Inferior parietal cortex (tissue), 1 donor: ENCODE results near the gene NDUFA13.

ENCODE experiments used
- DNase-seq: peaks from one replicate; pipeline ENCODE4 v3.0.0-alpha.2; 2016; ENCODE audit errors: extremely low spot score

The NDUFA13 gene

DNA sequence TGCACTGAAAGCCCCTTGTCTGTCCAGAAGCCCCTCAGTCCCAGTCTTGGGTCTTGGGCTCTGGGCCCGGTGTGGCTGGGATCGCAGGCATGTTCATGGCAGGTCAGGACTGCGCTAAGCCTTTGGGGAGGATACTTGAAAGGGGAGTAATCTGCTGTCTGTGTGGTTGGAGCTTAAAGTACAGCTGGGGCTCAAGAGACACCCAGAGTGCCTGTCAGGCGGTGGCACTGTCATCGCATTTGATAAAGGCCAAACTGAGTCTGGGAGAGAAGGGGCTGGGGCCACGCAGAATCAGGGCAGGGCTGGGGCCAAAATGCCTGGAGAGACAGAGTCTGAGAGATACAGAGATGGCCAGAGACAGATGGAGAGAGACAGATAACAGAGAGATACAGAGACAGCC is 17.8 kb downstream of the NDUFA13 start:
- DNase-seq, result no peak

DNA sequence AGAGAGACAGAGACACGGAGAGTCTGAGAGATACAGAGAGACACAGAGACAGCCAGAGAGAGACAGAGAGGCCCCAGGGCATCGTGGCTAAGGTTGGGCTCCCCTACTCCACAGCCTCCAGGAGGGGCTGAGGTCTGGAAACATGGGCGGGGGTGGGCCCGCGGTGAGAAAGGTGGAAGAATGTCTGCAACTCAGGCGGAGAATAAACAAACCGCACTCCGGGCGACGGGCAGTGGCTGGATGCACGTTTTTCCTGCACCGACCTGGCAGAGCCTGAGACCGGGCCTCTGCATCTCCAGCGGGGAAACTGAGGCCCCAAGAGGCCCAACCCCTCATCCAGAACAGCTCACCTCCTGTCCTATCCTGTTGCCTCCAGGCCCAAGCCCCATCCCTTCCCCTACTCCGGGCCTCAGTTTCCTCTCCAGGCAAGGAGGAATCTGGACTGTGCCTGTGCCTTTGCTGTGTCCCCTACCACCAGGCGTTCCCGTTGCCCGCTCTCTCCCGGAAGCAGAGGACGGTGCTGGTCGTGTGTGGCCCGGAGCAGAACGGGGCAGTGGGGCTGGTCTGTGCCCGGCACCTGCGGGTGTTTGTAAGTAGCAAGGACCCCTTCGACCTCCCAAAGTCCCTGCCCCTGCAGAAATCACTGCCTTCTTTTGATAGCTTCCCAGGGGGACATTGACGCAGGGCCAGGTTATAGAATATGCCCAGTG is 18.7 kb downstream of the NDUFA13 start:
- DNase-seq, result no peak

DNA sequence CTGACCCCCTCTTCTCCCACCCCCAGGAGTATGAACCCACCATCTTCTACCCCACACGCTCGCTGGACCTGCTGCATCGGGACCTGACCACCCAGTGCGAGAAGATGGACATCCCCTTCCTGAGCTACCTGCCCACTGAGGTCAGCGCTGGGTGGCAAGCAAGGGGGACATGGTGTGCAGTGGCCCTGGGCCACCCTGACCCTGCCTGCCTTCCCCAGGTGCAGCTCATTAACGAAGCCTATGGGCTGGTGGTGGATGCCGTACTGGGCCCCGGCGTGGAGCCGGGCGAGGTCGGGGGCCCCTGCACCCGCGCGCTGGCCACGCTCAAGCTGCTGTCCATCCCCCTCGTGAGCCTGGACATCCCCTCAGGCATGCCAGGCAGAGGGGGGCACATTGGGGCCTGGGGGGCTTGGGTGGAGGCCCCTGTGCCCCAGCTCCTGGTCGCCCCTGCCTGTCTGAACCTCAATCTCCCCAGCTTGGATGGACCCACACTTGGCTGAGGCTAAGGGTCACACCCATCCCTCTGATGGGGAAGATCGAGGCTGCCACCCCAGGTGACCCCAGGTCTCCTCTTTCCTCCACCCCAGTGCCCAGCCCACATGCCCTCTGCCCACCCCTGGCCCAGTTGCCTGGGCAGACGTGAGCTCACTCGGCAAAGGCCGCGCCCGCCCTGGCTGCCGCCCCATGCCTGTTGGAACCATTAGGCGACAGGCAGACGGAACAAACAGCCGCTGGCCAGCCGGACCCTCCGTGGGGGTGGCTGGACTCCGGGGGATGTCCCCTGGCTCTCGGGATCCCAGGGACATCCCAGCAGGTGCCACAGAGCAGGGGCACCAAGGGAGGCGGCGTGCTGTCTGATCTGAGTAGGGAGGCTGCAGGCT is 19.5 kb downstream of the NDUFA13 start:
- no peak for DNase-seq

DNA sequence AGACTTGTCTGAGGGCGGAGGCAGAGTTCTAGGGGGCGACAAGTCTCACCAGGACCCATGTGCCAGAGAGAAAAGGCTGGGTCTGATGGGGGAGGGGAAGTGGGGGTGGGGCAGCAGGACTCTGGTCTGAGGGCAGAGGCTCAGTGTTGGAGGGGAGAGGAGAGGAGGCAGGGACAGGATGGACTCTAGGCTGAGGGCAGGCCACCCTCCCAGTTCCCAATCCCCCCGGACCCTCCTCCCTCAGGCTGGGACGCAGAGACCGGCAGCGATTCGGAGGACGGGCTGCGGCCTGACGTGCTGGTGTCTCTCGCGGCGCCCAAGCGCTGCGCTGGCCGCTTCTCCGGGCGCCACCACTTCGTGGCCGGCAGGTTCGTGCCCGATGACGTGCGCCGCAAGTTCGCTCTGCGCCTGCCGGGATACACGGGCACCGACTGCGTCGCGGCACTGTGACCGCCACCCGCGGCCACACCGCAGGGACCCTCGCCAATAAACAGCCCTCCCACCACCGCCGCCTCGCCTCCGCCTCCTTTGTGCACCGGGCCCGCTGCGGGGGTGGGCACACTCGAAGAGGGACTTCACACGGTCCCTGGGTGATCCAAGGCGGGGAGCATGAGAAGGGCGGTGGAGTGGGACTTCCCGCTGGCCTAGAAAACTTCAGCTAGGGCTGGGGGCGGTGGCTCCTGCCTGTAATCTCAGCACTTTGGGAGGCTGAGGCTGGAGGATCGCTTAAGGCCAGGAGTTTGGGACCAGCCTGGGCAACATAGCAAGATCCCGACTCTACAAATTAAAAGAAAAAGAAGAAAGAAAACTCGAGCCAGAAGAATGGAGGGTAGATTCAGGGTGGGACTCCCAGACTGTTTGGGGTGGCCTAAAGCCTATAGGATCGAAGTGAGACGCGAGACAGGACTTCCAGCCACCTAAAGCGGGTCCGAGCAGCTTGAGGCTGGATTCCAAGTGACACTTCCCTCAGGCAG is 21.3 kb downstream of the NDUFA13 start:
- no peak for DNase-seq

DNA sequence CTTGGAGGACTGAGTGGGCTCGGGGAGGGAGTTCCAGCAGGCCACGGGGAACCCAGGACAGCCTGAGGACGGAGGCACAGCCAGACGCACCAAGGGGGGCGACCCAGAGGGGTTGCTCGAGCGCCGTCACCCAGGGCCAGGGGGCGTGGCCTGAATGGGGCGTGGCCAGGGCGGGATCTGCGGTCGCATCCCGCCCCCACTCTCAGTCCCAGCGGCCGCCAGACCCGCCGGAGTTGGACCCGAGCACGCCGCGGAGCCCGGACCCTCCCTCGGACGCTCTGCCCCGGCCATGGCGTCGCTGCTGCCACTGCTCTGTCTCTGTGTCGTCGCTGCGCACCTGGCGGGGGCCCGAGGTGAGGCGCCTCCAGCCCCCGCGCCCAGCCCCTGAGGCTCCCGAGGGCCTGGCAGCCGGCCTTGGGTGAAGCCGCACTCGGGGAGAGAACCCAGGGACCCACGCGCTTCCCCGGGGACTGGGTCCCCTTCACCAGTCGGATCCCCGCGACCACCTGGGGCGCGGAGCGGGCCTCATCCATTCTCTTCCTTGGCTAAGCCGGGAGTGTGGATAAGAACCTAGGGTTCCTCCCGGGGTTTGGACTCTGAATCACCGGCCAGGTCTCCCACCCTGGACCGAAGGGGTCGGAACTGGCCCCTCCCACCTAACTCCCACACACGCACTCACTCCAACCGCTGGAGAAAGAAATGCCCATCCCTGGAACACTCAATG is 22.2 kb downstream of the NDUFA13 start, which contains the start of gene CILP2:
Gene CILP2 (plus strand): TSS at position 205 of the 724 bp plus-strand sequence. CDS start 85 bp downstream, at position 290.
- DNase-seq, result no peak

DNA sequence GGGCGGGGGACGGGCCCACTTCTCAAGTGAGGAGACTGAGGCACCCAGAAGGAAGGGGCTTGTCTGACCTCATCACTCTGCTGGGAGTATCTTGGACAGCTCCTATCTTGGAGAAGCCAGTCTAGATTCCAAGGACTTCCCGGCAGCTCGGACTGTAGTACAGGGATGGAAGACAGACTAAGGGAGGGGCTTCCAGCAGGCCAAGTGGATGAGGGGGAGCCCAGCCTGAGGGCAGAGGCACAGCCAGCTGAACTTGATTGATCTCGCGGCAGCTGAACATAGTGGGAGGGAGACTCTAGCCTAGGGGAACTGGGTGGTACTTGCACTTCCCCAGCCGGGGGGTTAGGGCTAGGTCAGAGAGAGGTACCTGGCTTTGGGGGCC is 22.8 kb downstream of the NDUFA13 start:
- DNase-seq, result no peak

DNA sequence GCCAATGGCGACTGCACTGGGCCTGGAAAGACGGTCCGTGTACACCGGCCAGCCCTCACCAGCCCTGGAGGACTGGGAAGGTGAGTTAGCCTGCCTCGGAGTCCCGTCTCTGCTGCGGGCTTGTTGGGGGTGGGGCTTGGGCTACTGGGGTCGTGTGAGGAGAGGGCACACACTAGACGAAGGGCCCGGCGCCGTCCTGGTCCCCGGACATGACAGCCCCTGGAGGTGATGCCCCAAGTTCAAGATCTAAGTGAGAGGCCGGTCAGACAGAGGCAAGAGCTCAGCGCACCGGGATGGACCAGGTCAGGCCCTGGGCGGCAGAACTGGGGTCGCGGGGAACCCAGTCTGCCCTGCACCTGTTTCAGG is 23.7 kb downstream of the NDUFA13 start:
- no peak for DNase-seq

DNA sequence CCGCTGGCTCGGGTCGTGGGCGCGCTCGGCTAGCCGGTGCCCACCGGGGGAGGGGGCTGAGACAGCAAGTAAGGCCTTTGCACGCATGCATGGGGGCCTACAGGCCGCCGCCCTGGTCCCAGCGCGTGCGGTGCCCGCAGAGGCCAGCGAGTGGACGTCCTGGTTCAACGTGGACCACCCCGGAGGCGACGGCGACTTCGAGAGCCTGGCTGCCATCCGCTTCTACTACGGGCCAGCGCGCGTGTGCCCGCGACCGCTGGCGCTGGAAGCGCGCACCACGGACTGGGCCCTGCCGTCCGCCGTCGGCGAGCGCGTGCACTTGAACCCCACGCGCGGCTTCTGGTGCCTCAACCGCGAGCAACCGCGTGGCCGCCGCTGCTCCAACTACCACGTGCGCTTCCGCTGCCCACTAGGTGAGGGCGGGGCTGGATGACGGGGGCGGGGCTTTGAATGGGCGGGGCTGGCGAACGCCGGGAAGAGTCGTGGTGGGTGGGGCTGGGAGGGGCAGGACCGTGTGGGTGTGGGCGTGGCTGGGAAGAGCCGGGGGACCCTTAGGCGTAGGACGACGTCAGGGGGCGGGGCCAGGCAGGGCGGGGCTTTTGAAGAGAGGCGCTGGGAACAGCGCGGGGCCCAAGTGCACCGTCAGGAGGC is 24.2 kb downstream of the NDUFA13 start:
- DNase-seq, result no peak

DNA sequence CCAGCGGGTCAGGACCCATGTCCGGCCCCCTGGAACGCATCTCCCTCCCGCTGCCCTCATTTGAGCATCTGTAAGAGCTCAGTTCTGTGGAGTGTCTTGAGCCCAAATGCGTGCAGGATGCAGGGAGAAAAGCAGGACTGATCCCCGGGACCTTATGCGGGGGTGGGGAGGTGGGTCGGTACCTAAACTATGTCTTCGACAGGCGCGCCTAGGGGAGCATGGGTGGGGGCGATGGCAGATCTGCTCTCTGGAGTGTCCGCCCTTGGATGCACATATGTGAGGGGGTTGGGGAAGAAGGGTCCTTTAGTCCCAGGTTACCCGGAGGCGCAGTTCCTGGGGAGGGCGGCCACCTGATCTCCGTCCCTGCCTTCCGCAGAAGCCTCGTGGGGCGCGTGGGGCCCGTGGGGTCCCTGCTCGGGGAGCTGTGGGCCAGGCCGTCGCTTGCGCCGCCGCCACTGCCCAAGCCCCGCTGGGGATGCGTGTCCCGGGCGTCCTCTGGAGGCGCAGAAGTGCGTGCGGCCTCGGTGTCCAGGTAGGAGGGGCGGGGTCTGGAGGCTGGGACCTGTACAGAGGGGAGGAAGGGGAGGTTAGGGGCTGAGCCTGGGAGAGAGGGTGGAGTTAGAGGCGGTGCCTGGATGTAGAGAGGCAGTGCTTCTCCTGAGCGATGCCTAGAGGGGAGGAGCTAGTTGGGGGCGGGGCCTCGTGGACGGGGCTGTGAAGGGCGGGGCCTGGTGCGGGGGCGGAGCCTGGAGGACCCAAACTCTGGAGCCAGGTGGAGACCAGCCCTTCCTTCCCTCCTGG is 24.9 kb downstream of the NDUFA13 start:
- DNase-seq, result no peak

DNA sequence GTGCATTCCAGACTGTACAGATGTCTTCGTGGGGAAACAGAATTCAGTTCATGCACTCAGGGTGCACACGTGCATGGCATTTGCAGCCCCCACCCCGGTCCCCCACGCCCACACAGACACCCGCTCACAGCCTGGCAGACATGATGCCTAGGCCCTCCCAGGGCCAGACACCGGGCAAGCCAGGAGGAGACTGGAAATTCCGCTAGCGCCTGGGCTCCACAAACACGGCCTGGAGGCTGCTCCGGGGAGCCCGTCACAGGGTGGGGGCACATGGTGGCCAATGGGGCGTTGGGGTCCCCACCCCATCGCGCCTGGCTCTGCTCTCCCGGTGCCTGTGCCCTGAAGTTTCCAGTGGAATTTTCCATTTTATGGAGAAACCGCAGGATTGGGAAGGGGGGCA is 25.6 kb downstream of the NDUFA13 start:
- DNase-seq, result no peak

DNA sequence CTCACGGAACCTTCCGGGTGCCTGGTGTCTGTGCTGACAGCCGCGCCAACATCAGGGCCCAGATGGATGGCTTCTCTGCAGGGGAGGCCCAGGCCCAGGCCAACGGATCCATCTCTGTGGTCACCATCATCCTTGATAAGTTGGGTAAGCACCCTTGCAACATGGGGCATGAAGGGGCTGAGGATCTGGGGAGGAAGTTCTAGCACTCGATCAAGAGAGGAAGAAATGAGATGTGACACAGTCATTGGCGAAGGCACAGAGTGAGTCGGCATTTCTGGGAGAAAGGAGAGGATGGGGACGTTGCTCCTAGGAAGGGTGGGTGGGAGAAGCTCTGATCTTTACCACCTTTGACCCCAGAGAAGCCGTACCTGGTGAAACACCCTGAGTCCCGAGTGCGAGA is 26.5 kb downstream of the NDUFA13 start:
- no peak for DNase-seq

DNA sequence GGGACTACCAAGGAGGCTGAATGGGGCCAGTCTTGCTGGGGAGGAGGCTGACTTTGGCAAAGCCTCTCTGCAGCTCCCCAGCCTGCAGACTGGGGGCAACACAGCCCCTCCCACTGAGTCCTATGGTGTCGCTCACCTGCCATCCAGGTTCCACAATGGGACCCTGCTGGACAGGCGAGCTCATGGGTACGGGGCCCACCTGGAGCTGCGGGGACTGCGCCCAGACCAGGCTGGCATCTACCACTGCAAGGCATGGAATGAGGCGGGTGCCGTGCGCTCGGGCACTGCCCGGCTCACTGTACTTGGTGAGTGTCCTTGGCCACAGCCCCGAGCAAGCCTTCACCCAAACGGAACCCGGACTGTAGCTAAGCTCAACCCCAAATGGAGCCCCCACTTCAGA is 27.1 kb downstream of the NDUFA13 start:
- no peak for DNase-seq

DNA sequence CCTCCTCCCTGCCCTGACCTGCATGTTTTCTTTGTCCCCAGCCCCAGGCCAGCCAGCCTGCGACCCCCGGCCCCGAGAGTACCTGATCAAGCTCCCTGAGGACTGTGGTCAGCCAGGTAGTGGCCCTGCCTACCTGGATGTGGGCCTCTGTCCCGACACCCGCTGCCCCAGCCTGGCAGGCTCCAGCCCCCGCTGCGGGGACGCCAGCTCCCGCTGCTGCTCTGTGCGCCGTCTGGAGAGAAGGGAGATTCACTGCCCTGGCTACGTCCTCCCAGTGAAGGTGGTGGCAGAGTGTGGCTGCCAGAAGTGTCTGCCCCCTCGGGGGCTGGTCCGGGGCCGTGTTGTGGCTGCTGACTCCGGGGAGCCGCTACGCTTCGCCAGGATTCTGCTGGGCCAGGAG is 27.6 kb downstream of the NDUFA13 start:
- DNase-seq, result no peak

DNA sequence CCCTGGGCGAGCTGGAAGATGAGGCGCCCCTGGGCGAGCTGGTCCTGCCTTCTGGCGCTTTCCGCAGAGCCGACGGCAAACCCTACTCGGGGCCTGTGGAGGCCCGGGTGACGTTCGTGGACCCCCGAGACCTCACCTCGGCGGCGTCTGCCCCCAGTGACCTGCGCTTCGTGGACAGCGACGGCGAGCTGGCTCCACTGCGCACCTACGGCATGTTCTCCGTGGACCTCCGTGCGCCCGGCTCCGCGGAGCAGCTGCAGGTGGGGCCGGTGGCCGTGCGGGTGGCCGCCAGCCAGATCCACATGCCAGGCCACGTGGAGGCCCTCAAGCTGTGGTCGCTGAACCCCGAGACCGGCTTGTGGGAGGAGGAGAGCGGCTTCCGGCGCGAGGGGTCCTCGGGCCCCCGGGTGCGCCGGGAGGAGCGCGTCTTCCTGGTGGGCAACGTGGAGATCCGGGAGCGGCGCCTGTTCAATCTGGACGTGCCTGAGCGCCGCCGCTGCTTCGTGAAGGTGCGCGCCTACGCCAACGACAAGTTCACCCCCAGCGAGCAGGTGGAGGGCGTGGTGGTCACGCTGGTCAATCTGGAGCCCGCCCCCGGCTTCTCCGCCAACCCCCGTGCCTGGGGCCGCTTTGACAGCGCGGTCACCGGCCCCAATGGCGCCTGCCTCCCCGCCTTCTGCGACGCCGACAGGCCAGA is 28.4 kb downstream of the NDUFA13 start:
- no peak for DNase-seq

DNA sequence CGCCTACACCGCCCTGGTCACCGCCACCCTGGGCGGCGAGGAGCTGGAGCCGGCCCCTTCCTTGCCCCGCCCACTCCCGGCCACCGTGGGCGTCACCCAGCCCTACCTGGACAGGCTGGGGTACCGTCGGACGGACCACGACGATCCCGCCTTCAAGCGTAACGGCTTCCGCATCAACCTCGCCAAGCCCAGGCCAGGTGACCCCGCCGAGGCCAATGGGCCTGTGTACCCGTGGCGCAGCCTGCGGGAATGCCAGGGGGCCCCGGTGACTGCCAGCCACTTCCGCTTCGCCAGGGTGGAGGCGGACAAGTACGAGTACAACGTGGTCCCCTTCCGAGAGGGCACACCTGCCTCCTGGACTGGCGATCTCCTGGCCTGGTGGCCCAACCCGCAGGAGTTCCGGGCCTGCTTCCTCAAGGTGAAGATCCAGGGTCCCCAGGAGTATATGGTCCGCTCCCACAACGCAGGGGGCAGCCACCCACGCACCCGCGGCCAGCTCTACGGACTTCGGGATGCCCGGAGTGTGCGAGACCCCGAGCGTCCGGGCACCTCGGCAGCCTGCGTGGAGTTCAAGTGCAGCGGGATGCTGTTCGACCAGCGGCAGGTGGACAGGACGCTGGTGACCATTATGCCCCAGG is 29.0 kb downstream of the NDUFA13 start:
- DNase-seq, result no peak

DNA sequence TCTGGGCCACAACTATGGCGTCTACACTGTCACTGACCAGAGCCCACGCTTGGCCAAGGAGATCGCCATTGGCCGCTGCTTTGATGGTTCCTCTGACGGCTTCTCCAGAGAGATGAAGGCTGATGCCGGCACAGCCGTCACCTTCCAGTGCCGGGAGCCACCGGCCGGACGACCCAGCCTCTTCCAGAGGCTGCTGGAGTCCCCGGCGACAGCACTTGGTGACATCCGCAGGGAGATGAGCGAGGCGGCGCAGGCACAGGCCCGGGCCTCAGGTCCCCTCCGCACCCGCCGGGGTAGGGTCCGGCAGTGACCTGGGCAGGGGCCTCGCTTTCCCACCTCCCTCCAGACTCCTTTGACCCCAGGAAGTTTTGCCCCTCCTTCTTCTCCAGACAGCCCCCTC is 29.7 kb downstream of the NDUFA13 start:
- DNase-seq, result no peak

DNA sequence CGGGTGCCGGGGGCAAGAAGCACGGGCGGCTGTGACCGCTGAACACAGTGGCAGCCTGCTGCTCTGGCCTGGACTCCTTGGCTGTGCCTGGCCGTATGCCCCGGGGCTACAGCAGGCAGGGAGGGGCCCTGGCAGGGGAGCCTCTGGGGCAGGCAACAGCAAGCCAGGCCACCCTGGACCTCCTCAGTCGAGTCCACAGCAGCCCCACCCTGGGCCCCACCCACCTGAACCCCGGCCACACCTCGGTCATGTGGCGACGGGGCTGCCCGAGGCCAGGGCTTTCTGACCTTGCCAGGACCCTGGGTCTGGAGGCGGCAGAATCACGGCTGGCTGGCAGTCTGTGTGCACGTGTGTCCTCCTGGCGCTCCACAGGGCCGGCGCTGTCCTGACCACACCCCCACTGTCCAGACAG is 30.7 kb downstream of the NDUFA13 start:
- DNase-seq, result no peak

DNA sequence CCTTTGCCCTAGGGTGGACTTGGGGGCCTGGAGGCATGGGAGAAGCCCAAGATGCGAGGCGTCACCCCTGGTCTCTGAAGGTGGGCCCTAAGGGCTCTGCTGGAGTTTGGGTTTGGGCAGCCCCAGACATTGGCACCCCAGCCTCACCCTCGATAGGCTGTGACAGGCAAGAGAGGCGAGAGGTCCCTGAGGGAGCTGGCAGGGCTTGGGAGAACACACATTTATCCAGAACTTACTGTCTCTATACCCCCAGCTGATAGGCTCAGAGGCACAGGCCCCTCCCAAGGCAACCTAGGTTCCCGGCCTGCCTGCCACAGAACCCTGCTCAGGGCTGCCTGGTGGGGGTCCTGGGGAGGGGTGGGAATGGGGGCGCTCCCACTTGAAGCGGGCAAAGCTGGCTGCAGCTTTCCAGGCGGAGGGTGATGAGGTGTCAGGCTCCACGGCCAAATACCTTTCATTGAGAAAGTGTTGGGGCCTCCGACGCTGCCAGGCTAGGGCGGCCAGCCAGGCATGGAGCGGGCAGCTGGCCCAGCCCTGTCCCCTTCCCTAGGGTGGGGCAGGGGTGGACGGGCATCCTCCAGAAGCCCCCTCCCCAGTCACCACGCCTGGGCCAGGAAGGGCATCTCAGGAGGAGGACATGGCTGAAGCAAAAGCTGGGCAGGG is 31.8 kb downstream of the NDUFA13 start:
- no peak for DNase-seq
